Measurements from ENCODE around the gene BATF2. TPM values are rescaled to one million over a fixed set of nuclear protein-coding genes. Genes with fewer than 3 reads are reported as not detected.

BATF2 gene
- total and polyA plus RNA-seq, 11 donors = 0.87 to 33.4 (median 1.6) TPM

DNA sequence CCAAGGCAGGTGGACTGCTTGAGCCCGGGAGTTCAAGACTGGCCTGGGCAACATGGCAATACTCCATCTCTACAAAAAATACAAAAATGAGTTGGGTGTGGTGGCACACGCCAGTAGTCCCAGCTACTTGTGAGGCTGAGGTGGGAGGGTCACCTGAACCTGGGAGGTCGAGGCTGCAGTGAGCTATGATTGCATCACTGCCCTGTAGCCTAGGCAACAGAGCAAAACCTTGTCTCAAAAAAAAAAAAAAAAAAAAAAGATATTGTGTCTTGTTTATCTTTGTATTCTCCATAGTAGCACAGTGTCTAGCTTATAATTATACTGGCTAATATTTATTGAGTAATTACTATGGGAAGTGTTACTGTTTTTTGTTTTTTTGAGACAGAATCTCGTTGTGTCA, 45.2 kb downstream of the BATF2 start:
- intact Hi-C loops (cut with DNase I) = no loop called here

DNA sequence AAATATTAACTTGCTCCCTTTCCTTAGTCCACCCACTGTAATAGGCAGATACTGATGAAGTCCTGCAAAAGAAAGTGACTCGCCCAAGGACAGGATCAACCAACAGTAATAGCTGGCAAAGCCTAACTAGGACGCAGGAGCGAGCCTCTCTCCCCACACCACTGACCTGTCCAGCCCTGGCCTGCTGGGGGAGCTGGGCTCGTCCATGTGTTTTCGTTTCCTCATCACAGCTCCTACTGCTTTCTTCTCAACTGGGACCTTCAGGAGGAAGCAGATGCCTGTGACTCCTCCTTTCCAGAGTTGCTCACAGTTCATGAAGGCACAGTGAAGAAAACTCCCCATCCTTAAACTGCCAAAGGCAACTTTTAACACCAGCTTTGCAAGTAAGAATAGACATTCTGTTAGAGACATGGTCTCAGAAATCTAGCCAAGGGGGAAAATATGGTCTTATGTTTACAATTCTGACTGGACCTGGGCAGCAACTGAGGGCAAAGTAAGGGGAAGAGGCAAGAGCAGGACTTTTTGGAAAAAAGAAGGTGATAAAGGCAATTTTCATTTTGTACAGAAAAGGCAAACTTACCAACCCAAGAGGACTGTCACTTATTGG, 49.5 kb downstream of the BATF2 start:
- Histone ChIP-seq H3K9me3 (no peaks in the 10 kb centered on the region), H3K4me1 (no peaks in the 10 kb centered on the region), H3K27me3 (no peaks in the 10 kb centered on the region), H3K27ac (no peak overlapping the region), H3K4me3 (no peak overlapping the region), H3K36me3 (no peaks in the 10 kb centered on the region)
- TF ChIP-seq, protein P1, sequence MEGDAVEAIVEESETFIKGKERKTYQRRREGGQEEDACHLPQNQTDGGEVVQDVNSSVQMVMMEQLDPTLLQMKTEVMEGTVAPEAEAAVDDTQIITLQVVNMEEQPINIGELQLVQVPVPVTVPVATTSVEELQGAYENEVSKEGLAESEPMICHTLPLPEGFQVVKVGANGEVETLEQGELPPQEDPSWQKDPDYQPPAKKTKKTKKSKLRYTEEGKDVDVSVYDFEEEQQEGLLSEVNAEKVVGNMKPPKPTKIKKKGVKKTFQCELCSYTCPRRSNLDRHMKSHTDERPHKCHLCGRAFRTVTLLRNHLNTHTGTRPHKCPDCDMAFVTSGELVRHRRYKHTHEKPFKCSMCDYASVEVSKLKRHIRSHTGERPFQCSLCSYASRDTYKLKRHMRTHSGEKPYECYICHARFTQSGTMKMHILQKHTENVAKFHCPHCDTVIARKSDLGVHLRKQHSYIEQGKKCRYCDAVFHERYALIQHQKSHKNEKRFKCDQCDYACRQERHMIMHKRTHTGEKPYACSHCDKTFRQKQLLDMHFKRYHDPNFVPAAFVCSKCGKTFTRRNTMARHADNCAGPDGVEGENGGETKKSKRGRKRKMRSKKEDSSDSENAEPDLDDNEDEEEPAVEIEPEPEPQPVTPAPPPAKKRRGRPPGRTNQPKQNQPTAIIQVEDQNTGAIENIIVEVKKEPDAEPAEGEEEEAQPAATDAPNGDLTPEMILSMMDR (IDR thresholded peaks at IDR 0.05) = peak in 3 of 12 donors; percentile 16 to 22 (median 18)
- TF ChIP-seq POLR2A (IDR thresholded peaks at IDR 0.05) = no peak
- peak in 2 of 4 donors; percentile 42 to 73 for ATAC-seq
- no peak for DNase-seq
- 39 to 50% (median 47%) methylated on average over 5 of the region's 5 CpGs for WGBS, 4 donors
- intact Hi-C loops (cut with DNase I) = no loop called here

More for the DNA sequence above, 45.2 kb downstream of the BATF2 start:
- Histone ChIP-seq H3K9me3 (no peaks in the 10 kb centered on the region), H3K27me3 (peaks cover 0 to 5% (median 0%) of the 10 kb centered on the region in 9 donors), H3K4me1 (no peaks in the 10 kb centered on the region), H3K27ac (no peak overlapping the region), H3K36me3 (no peaks in the 10 kb centered on the region), H3K4me3 (no peak overlapping the region)
- ATAC-seq (no peak), DNase-seq (no peak)
- WGBS, 4 donors = 69 to 81% (median 77%) methylated on average over 4 of the region's 4 CpGs
- TF ChIP-seq, protein P1 (IDR thresholded peaks at IDR 0.05) = no peak
- TF ChIP-seq POLR2A (IDR thresholded peaks at IDR 0.05) = no peak

Small RNA genes within 50 kb of the gene (microRNA-seq; reads per million reads assigned to microRNA genes)
- 0 to 2.3 (median 1.3) reads per million in 4 donors for gene MIR6879

Other genes starting within 250 kb of the BATF2 start
- gene PYGM, start 237.0 kb downstream of the BATF2 start, total RNA-seq = 100 to 1,000 TPM in 4 of 9 donors, 10 to 100 TPM in 5; 51.6 to 167 (median 89.9) TPM
- 10 to 100 TPM; 10.3 to 71.8 TPM for gene PYGM, start 237.0 kb downstream of the BATF2 start, polyA plus RNA-seq
- gene SF1, start 218.4 kb downstream of the BATF2 start, total RNA-seq = 100 to 1,000 TPM; 103 to 349 (median 157) TPM
- 10 to 100 TPM; 59.2 to 65.5 TPM for gene SF1, start 218.4 kb downstream of the BATF2 start, polyA plus RNA-seq
- 10 to 100 TPM in 3 of 9 donors, 1 to 10 TPM in 6; 7.0 to 27.5 (median 8.6) TPM for gene MAP4K2, start 193.8 kb downstream of the BATF2 start, total RNA-seq
- gene MAP4K2, start 193.8 kb downstream of the BATF2 start, polyA plus RNA-seq = 1 to 10 TPM; 7.8 to 9.5 TPM
- gene MEN1, start 186.4 kb downstream of the BATF2 start, total RNA-seq = 10 to 100 TPM in 4 of 9 donors, 1 to 10 TPM in 5; 6.6 to 15.0 (median 9.0) TPM
- gene MEN1, start 186.4 kb downstream of the BATF2 start, polyA plus RNA-seq = 10 to 100 TPM in 1 of 2 donors, 1 to 10 TPM in 1; 7.2 to 15.2 TPM
- under 1 TPM in 8 of 9 donors, not detected in 1; 0.12 to 0.50 (median 0.26) TPM for gene CDC42BPG, start 152.3 kb downstream of the BATF2 start, total RNA-seq
- gene CDC42BPG, start 152.3 kb downstream of the BATF2 start, polyA plus RNA-seq = under 1 TPM; 0.12 to 0.15 TPM
- gene EHD1, start 118.3 kb downstream of the BATF2 start, total RNA-seq = 100 to 1,000 TPM in 1 of 9 donors, 10 to 100 TPM in 8; 38.2 to 102 (median 58.2) TPM
- gene EHD1, start 118.3 kb downstream of the BATF2 start, polyA plus RNA-seq = 10 to 100 TPM; 27.9 to 50.4 TPM
- gene ATG2A, start 79.8 kb downstream of the BATF2 start, total RNA-seq = 10 to 100 TPM; 11.4 to 38.5 (median 18.4) TPM
- gene ATG2A, start 79.8 kb downstream of the BATF2 start, polyA plus RNA-seq = 10 to 100 TPM; 12.8 to 16.1 TPM
- gene PPP2R5B, start 72.3 kb downstream of the BATF2 start, total RNA-seq = 10 to 100 TPM; 17.5 to 32.5 (median 22.3) TPM
- 10 to 100 TPM; 27.1 to 34.3 TPM for gene PPP2R5B, start 72.3 kb downstream of the BATF2 start, polyA plus RNA-seq
- gene GPHA2, start 61.1 kb downstream of the BATF2 start, total RNA-seq = under 1 TPM in 1 of 9 donors, not detected in 8; 0.48 TPM
- not detected for gene GPHA2, start 61.1 kb downstream of the BATF2 start, polyA plus RNA-seq
- not detected for gene MAJIN, start 24.9 kb downstream of the BATF2 start, total RNA-seq
- gene MAJIN, start 24.9 kb downstream of the BATF2 start, polyA plus RNA-seq = not detected
- 100 to 1,000 TPM in 7 of 9 donors, 10 to 100 TPM in 2; 90.3 to 241 (median 116) TPM for gene ARL2, start 17.2 kb upstream of the BATF2 start, total RNA-seq
- 100 to 1,000 TPM; 126 to 158 TPM for gene ARL2, start 17.2 kb upstream of the BATF2 start, polyA plus RNA-seq
- 10 to 100 TPM; 12.7 to 33.0 (median 17.9) TPM for gene SNX15, start 30.5 kb upstream of the BATF2 start, total RNA-seq
- 10 to 100 TPM; 14.8 to 29.5 TPM for gene SNX15, start 30.5 kb upstream of the BATF2 start, polyA plus RNA-seq
- gene SAC3D1, start 44.2 kb upstream of the BATF2 start, total RNA-seq = 1 to 10 TPM; 4.3 to 9.1 (median 6.2) TPM
- 10 to 100 TPM in 1 of 2 donors, 1 to 10 TPM in 1; 4.8 to 14.6 TPM for gene SAC3D1, start 44.2 kb upstream of the BATF2 start, polyA plus RNA-seq
- 1 to 10 TPM; 2.6 to 7.4 (median 3.4) TPM for gene NAALADL1, start 61.6 kb upstream of the BATF2 start, total RNA-seq
- 1 to 10 TPM; 2.7 to 7.4 TPM for gene NAALADL1, start 61.6 kb upstream of the BATF2 start, polyA plus RNA-seq
- gene CDCA5, start 87.1 kb upstream of the BATF2 start, total RNA-seq = 10 to 100 TPM in 1 of 9 donors, 1 to 10 TPM in 2, under 1 TPM in 6; 0.42 to 11.6 (median 0.81) TPM
- gene CDCA5, start 87.1 kb upstream of the BATF2 start, polyA plus RNA-seq = under 1 TPM; 0.38 to 0.83 TPM
- 10 to 100 TPM; 19.6 to 42.8 (median 25.0) TPM for gene ZFPL1, start 87.3 kb upstream of the BATF2 start, total RNA-seq
- 10 to 100 TPM; 28.1 to 44.4 TPM for gene ZFPL1, start 87.3 kb upstream of the BATF2 start, polyA plus RNA-seq
- 100 to 1,000 TPM in 6 of 9 donors, 10 to 100 TPM in 3; 78.4 to 165 (median 106) TPM for gene VPS51, start 99.2 kb upstream of the BATF2 start, total RNA-seq
- 10 to 100 TPM; 94.2 to 94.3 TPM for gene VPS51, start 99.2 kb upstream of the BATF2 start, polyA plus RNA-seq
- 100 to 1,000 TPM in 3 of 9 donors, 10 to 100 TPM in 6; 25.1 to 752 (median 78.6) TPM for gene TM7SF2, start 114.9 kb upstream of the BATF2 start, total RNA-seq
- gene TM7SF2, start 114.9 kb upstream of the BATF2 start, polyA plus RNA-seq = 10 to 100 TPM; 17.6 to 59.9 TPM
- 10 to 100 TPM in 1 of 9 donors, 1 to 10 TPM in 8; 5.5 to 14.3 (median 7.3) TPM for gene ZNHIT2, start 120.7 kb upstream of the BATF2 start, total RNA-seq
- 10 to 100 TPM; 12.4 to 15.5 TPM for gene ZNHIT2, start 120.7 kb upstream of the BATF2 start, polyA plus RNA-seq
- 100 to 1,000 TPM; 388 to 652 (median 636) TPM for gene FAU, start 125.2 kb upstream of the BATF2 start, total RNA-seq
- gene FAU, start 125.2 kb upstream of the BATF2 start, polyA plus RNA-seq = 1,000 to 10,000 TPM in 1 of 2 donors, 100 to 1,000 TPM in 1; 973 to 1,119 TPM
- gene MRPL49, start 125.3 kb upstream of the BATF2 start, total RNA-seq = 10 to 100 TPM; 33.1 to 66.6 (median 42.1) TPM
- 10 to 100 TPM; 13.7 to 59.2 TPM for gene MRPL49, start 125.3 kb upstream of the BATF2 start, polyA plus RNA-seq
- gene SYVN1, start 137.5 kb upstream of the BATF2 start, total RNA-seq = 10 to 100 TPM; 21.7 to 65.8 (median 28.2) TPM
- 10 to 100 TPM; 13.9 to 34.5 TPM for gene SYVN1, start 137.5 kb upstream of the BATF2 start, polyA plus RNA-seq
- gene SPDYC, start 173.3 kb upstream of the BATF2 start, total RNA-seq = not detected
- not detected for gene SPDYC, start 173.3 kb upstream of the BATF2 start, polyA plus RNA-seq
- 100 to 1,000 TPM in 2 of 9 donors, 10 to 100 TPM in 7; 67.8 to 139 (median 86.1) TPM for gene CAPN1, start 185.0 kb upstream of the BATF2 start, total RNA-seq
- 100 to 1,000 TPM in 1 of 2 donors, 10 to 100 TPM in 1; 69.6 to 114 TPM for gene CAPN1, start 185.0 kb upstream of the BATF2 start, polyA plus RNA-seq